GM18508 (cell line): Measurements from ENCODE around the gene CDK16.
A peak's percentile ranks its signal among the peaks of the same experiment; 100 is the strongest.

Experiments
- ATAC-seq: cut with Tn5 transposase; IDR thresholded peaks from one replicate; pipeline ENCODE4 v1.9.1; 2021; ENCODE audit warnings: moderate number of reproducible peaks; ENCODE audit not compliant: insufficient read depth, unreplicated experiment

The CDK16 gene

GRCh38 chrX:47202877-47203276 is 15.6 kb upstream of the CDK16 start:
- ATAC-seq = no peak

GRCh38 chrX:47204970-47205369 is 13.5 kb upstream of the CDK16 start:
- ATAC-seq = no peak

- no peak for ATAC-seq
Observed at GRCh38 chrX:47206316-47206715, 12.2 kb upstream of the CDK16 start.

GRCh38 chrX:47208108-47208507 is 10.4 kb upstream of the CDK16 start:
- ATAC-seq = no peak

- no peak for ATAC-seq
Observed at GRCh38 chrX:47209508-47210238, 8.8 kb upstream of the CDK16 start.

GRCh38 chrX:47210661-47211425 is 7.6 kb upstream of the CDK16 start:
- ATAC-seq = no peak

- no peak for ATAC-seq
Observed at GRCh38 chrX:47212381-47213293, 5.8 kb upstream of the CDK16 start.

GRCh38 chrX:47214435-47215077 is 3.9 kb upstream of the CDK16 start:
- ATAC-seq = no peak

- ATAC-seq = no peak
Observed at GRCh38 chrX:47215291-47215900, 3.1 kb upstream of the CDK16 start.

- ATAC-seq = no peak
Observed at GRCh38 chrX:47216393-47216925, 2.0 kb upstream of the CDK16 start.

GRCh38 chrX:47217121-47217851 is 1.2 kb upstream of the CDK16 start:
- no peak for ATAC-seq

GRCh38 chrX:47217852-47218279 is 615 bp upstream of the CDK16 start:
- ATAC-seq = peak; percentile 87

- ATAC-seq = no peak
Observed at GRCh38 chrX:47218920-47219815, 687 bp downstream of the CDK16 start.

- ATAC-seq = no peak
Observed at GRCh38 chrX:47221756-47222155, 3.3 kb downstream of the CDK16 start.

- no peak for ATAC-seq
Observed at GRCh38 chrX:47222751-47223350, 4.4 kb downstream of the CDK16 start.

GRCh38 chrX:47223476-47224250 is 5.2 kb downstream of the CDK16 start:
- ATAC-seq = no peak
